ENCODE data around the gene ALDH3B1. TPM values are rescaled to one million over a fixed set of nuclear protein-coding genes. Genes with fewer than 3 reads are reported as not detected.

Gene ALDH3B1
- polyA plus RNA-seq, 1 donor (not counting 4 experiments of a cell fraction or from before 2014, with no cell fraction given): 0.16 TPM

GRCh38 chr11:68006606-68007166 is 3.4 kb upstream of the ALDH3B1 start:
- no peak overlapping the region for H3K4me3 ChIP-seq (ENCODE audit: control insufficient read depth in 2 of 3, extremely low read depth in 1 of 3, insufficient read depth in 2 of 3, low read depth in 1 of 3, low read length in 3 of 3)
- no peak overlapping the region for H2AFZ ChIP-seq (ENCODE audit: control insufficient read depth, low read length)
- H3K9ac ChIP-seq (ENCODE audit: control insufficient read depth, extremely low read depth, insufficient read depth, low read length): no peak overlapping the region
- no peaks in the 10 kb centered on the region for H4K20me1 ChIP-seq (ENCODE audit: control insufficient read depth, extremely low read depth, insufficient read depth, low read length)
- peaks cover 25% of the 10 kb centered on the region for H3K4me1 ChIP-seq (ENCODE audit: control insufficient read depth, extremely low read depth, insufficient read depth, low read length)
- H3K4me2 ChIP-seq (ENCODE audit: control insufficient read depth, extremely low read depth, insufficient read depth, low read depth, low read length): no peak overlapping the region
- no peaks in the 10 kb centered on the region for H3K9me3 ChIP-seq (ENCODE audit: control insufficient read depth, low read depth, low read length)
- DNase-seq (ENCODE audit: low read depth, low spot score) (no peak), FAIRE-seq (no peak)
- no peak overlapping the region for H3K27ac ChIP-seq (ENCODE audit: control insufficient read depth, insufficient read depth, low read length)
- no peaks in the 10 kb centered on the region for H3K27me3 ChIP-seq (ENCODE audit: control insufficient read depth, extremely low read depth, insufficient read depth, low read length)
- no peaks in the 10 kb centered on the region for H3K36me3 ChIP-seq (ENCODE audit: control insufficient read depth in 2 of 2, extremely low read depth in 1 of 2, insufficient read depth in 2 of 2, low read length in 2 of 2)
- TF ChIP-seq CTCF (optimal IDR thresholded peaks at IDR 0.05 in 1 of 3, IDR thresholded peaks at IDR 0.05 in 1 of 3, conservative IDR thresholded peaks at IDR 0.05 in 1 of 3; ENCODE audit: extremely low read depth in 1 of 3, insufficient read depth in 2 of 3, low read length in 3 of 3) (no peak), EZH2 (IDR thresholded peaks at IDR 0.05; ENCODE audit: low read length) (no peak)
- no peaks in the 10 kb centered on the region for H3K9me1 ChIP-seq (ENCODE audit: control insufficient read depth, extremely low read depth, insufficient read depth, low read length)
- dilution Hi-C loops (cut with MboI; ENCODE audit: extremely low pct_ligation_motif_present, low sequenced_read_pairs): no loop called here
- H3K79me2 ChIP-seq (ENCODE audit: control insufficient read depth, insufficient read depth, low read length): no peaks in the 10 kb centered on the region

GRCh38 chr11:68007498-68008380 is 2.4 kb upstream of the ALDH3B1 start:
- FAIRE-seq (no peak), DNase-seq (ENCODE audit: low read depth, low spot score) (no peak)
- dilution Hi-C loops (cut with MboI; ENCODE audit: extremely low pct_ligation_motif_present, low sequenced_read_pairs): no loop called here
- Histone ChIP-seq H3K27ac (ENCODE audit: control insufficient read depth, insufficient read depth, low read length) (no peak overlapping the region), H3K9ac (ENCODE audit: control insufficient read depth, extremely low read depth, insufficient read depth, low read length) (no peak overlapping the region), H3K4me1 (ENCODE audit: control insufficient read depth, extremely low read depth, insufficient read depth, low read length) (peaks cover 25% of the 10 kb centered on the region), H3K4me3 (ENCODE audit: control insufficient read depth in 2 of 3, extremely low read depth in 1 of 3, insufficient read depth in 2 of 3, low read depth in 1 of 3, low read length in 3 of 3) (no peak overlapping the region), H3K36me3 (ENCODE audit: control insufficient read depth in 2 of 2, extremely low read depth in 1 of 2, insufficient read depth in 2 of 2, low read length in 2 of 2) (no peaks in the 10 kb centered on the region), H3K4me2 (ENCODE audit: control insufficient read depth, extremely low read depth, insufficient read depth, low read depth, low read length) (no peak overlapping the region), H3K9me1 (ENCODE audit: control insufficient read depth, extremely low read depth, insufficient read depth, low read length) (no peaks in the 10 kb centered on the region), H3K79me2 (ENCODE audit: control insufficient read depth, insufficient read depth, low read length) (no peaks in the 10 kb centered on the region), H3K9me3 (ENCODE audit: control insufficient read depth, low read depth, low read length) (no peaks in the 10 kb centered on the region), H3K27me3 (ENCODE audit: control insufficient read depth, extremely low read depth, insufficient read depth, low read length) (no peaks in the 10 kb centered on the region), H2AFZ (ENCODE audit: control insufficient read depth, low read length) (no peak overlapping the region), H4K20me1 (ENCODE audit: control insufficient read depth, extremely low read depth, insufficient read depth, low read length) (no peaks in the 10 kb centered on the region)
- TF ChIP-seq CTCF (optimal IDR thresholded peaks at IDR 0.05 in 1 of 3, IDR thresholded peaks at IDR 0.05 in 1 of 3, conservative IDR thresholded peaks at IDR 0.05 in 1 of 3; ENCODE audit: extremely low read depth in 1 of 3, insufficient read depth in 2 of 3, low read length in 3 of 3): no peak
